Kidney (tissue), 14 donors: Measurements from ENCODE around the gene AGBL1. TPM values are rescaled to one million over a fixed set of nuclear protein-coding genes. Genes with fewer than 3 reads are reported as not detected.

ENCODE experiments used
- DNase-seq, 5 donors: peaks; one replicate each; pipeline ENCODE4 v3.0.0-alpha.2; 2013 to 2020
- FAIRE-seq: peaks from 2 replicates; lab custom pipeline; 2012; peaks lifted over from hg19 to GRCh38; lab: Jason Lieb, UNC
- H3K27ac ChIP-seq, 2 donors: one replicate each; pipeline ENCODE4 v1.7.0; 2013; ENCODE audit warnings: low read depth in 2 of 2, low read length in 2 of 2, inconsistent platforms in 1 of 2
- H3K27me3 ChIP-seq: one replicate; pipeline ENCODE4 v1.7.1; 2013; ENCODE audit warnings: low read length, inconsistent platforms; ENCODE audit not compliant: control insufficient read depth, insufficient read depth
- H3K36me3 ChIP-seq, 3 donors: one replicate each; pipeline versions ENCODE4 v1.7.0 to v1.7.1; 2013; ENCODE audit warnings: low read length in 3 of 3, control low read depth in 1 of 3, inconsistent platforms in 1 of 3; ENCODE audit not compliant: insufficient read depth in 3 of 3, control insufficient read depth in 2 of 3
- H3K4me1 ChIP-seq, 3 donors: one replicate each; pipeline versions ENCODE4 v1.7.0 to v1.7.1; 2013; ENCODE audit warnings: low read length in 3 of 3, inconsistent platforms in 1 of 3, low read depth in 1 of 3; ENCODE audit not compliant: control insufficient read depth in 2 of 3, insufficient read depth in 2 of 3
- H3K4me3 ChIP-seq, 3 donors: one replicate each; pipeline versions ENCODE4 v1.7.0 to v1.8.1; 2013; ENCODE audit warnings: low read length in 3 of 3, control low read depth in 1 of 3, inconsistent platforms in 1 of 3
- H3K9ac ChIP-seq, 3 donors: one replicate each; pipeline versions ENCODE4 v1.7.0 to v1.7.1; 2013; ENCODE audit warnings: low read length in 3 of 3, control low read depth in 1 of 3, inconsistent platforms in 1 of 3
- H3K9me3 ChIP-seq, 3 donors: one replicate each; pipeline versions ENCODE4 v1.7.0 to v1.7.1; 2013; ENCODE audit warnings: low read length in 3 of 3, control low read depth in 1 of 3, inconsistent platforms in 1 of 3; ENCODE audit not compliant: control insufficient read depth in 2 of 3, insufficient read depth in 1 of 3
- CTCF ChIP-seq: IDR thresholded peaks from 3 replicates; pipeline ENCODE4 v1.5.1; 2012; ENCODE audit warnings: mild to moderate bottlenecking, moderate library complexity, borderline replicate concordance; ENCODE audit not compliant: insufficient read depth; ENCODE audit errors: extremely low read depth
- intact Hi-C: fragments of 100-400 bp; cut with DNase I; formaldehyde crosslinking; loops from one replicate; pipeline ENCODE4 v1.11.1; 2022
- polyA plus RNA-seq: library from polyadenylated mRNA; stranded (reverse); fragments of 350-450 nt; fragmentation: Illumina TruSeq; extraction: RNeasy Lipid Tissue Mini Kit (QIAGEN cat#74804); gene quantifications from one replicate; pipeline ENCODE4 v1.2.3, GENCODE V29; 2014; ENCODE audit warnings: low read depth, low replicate concordance; ENCODE audit not compliant: insufficient read depth
- total RNA-seq: library from RNA; stranded (reverse); fragmentation: NEBNext Ultra II Directional; extraction: Animal tissue kit (Norgen Biotek cat#: 25700); gene quantifications from one replicate; pipeline ENCODE4 v1.2.1, GENCODE V29; 2021
- donor health status: control.
- donor health status: control.
- donor health status: control.
- donor health status: control.
- donor health status: control.
- donor health status: DM: yes; HTN: yes; CAD: no.
- donor health status: Normal renal cell carcinoma (clear cell type).

The AGBL1 gene
- total and polyA plus RNA-seq, 2 donors from 2014 or later = not detected

- H3K4me1 ChIP-seq = no peaks in the 10 kb centered on the region
- FAIRE-seq (no peak), DNase-seq (no peak)
- H3K9ac ChIP-seq = no peak overlapping the region
- no peak overlapping the region for H3K4me3 ChIP-seq
- no peaks in the 10 kb centered on the region for H3K9me3 ChIP-seq
- intact Hi-C loops = no loop called here
- no peaks in the 10 kb centered on the region for H3K27me3 ChIP-seq
- no peaks in the 10 kb centered on the region for H3K36me3 ChIP-seq
- H3K27ac ChIP-seq = no peak overlapping the region
- no peak for TF ChIP-seq CTCF
Measured at GRCh38 chr15:86375733-86376280, 296.1 kb downstream of the AGBL1 start.

GRCh38 chr15:86377914-86378313 lies 298.2 kb downstream of the AGBL1 start:
- no peaks in the 10 kb centered on the region for H3K4me1 ChIP-seq
- DNase-seq = no peak
- no peak overlapping the region for H3K27ac ChIP-seq
- no peak for FAIRE-seq
- H3K36me3 ChIP-seq = no peaks in the 10 kb centered on the region
- no peak overlapping the region for H3K4me3 ChIP-seq
- H3K9me3 ChIP-seq = no peaks in the 10 kb centered on the region
- no peaks in the 10 kb centered on the region for H3K27me3 ChIP-seq
- intact Hi-C loops = no loop called here
- H3K9ac ChIP-seq = no peak overlapping the region
- TF ChIP-seq CTCF = no peak

GRCh38 chr15:86382341-86382740 lies 302.7 kb downstream of the AGBL1 start:
- H3K36me3 ChIP-seq = no peaks in the 10 kb centered on the region
- no peak overlapping the region for H3K4me3 ChIP-seq
- no peak overlapping the region for H3K27ac ChIP-seq
- H3K4me1 ChIP-seq = no peaks in the 10 kb centered on the region
- intact Hi-C loops = no loop called here
- H3K9me3 ChIP-seq = no peaks in the 10 kb centered on the region
- no peak for TF ChIP-seq CTCF
- DNase-seq (peak in 3 of 5 donors; percentile 31 to 54 (median 50)), FAIRE-seq (no peak)
- H3K27me3 ChIP-seq = no peaks in the 10 kb centered on the region
- H3K9ac ChIP-seq = no peak overlapping the region

- Histone ChIP-seq H3K36me3 (no peaks in the 10 kb centered on the region), H3K27me3 (no peaks in the 10 kb centered on the region), H3K9ac (no peak overlapping the region), H3K4me1 (no peaks in the 10 kb centered on the region), H3K27ac (no peak overlapping the region), H3K4me3 (no peak overlapping the region), H3K9me3 (no peaks in the 10 kb centered on the region)
- intact Hi-C loops = no loop called here
- DNase-seq = no peak
- TF ChIP-seq CTCF = no peak
- FAIRE-seq = no peak
Measured at GRCh38 chr15:86383611-86384010, 303.9 kb downstream of the AGBL1 start.
